Type B pancreatic cell (in vitro differentiated cells): Measurements from ENCODE around the gene TXNRD2. TPM values are rescaled to one million over a fixed set of nuclear protein-coding genes. Genes with fewer than 3 reads are reported as not detected.

Experiments used
- DNase-seq: peaks from one replicate; pipeline ENCODE4 v3.0.0; 2021; ENCODE audit warnings: mixed read lengths; ENCODE audit not compliant: unreplicated experiment; ENCODE audit errors: extremely low spot score
- H3K27ac Mint-ChIP-seq: 2 replicates; pipeline ENCODE4 v1.8.0; 2021; ENCODE audit warnings: mild to moderate bottlenecking, mixed read lengths
- H3K27me3 Mint-ChIP-seq: 2 replicates; pipeline ENCODE4 v1.8.0; 2021; ENCODE audit warnings: mixed read lengths
- H3K36me3 Mint-ChIP-seq: 2 replicates; pipeline ENCODE4 v1.8.0; 2021; ENCODE audit warnings: mixed read lengths
- H3K4me1 Mint-ChIP-seq: one replicate; pipeline ENCODE4 v1.8.0; 2021; ENCODE audit warnings: mixed read lengths; ENCODE audit not compliant: unreplicated experiment
- H3K4me3 Mint-ChIP-seq: 2 replicates; pipeline ENCODE4 v1.8.0; 2021; ENCODE audit warnings: mild to moderate bottlenecking, mixed read lengths
- H3K9me3 Mint-ChIP-seq: 2 replicates; pipeline ENCODE4 v1.8.0; 2021; ENCODE audit warnings: mixed read lengths
- CTCF ChIP-seq: fragments of 200-600 bp; sonication (generic); conservative IDR thresholded peaks from 2 replicates; pipeline ENCODE4 v1.5.0; 2021; ENCODE audit warnings: antibody characterized with exemption, mild to moderate bottlenecking
- total RNA-seq: library from RNA; stranded (reverse); gene quantifications from 2 replicates; pipeline ENCODE4 v1.2.1, GENCODE V29; 2021; ENCODE audit warnings: low replicate concordance

Gene TXNRD2
- total RNA-seq, 1 donor from 2014 or later: 25.1 TPM

DNA sequence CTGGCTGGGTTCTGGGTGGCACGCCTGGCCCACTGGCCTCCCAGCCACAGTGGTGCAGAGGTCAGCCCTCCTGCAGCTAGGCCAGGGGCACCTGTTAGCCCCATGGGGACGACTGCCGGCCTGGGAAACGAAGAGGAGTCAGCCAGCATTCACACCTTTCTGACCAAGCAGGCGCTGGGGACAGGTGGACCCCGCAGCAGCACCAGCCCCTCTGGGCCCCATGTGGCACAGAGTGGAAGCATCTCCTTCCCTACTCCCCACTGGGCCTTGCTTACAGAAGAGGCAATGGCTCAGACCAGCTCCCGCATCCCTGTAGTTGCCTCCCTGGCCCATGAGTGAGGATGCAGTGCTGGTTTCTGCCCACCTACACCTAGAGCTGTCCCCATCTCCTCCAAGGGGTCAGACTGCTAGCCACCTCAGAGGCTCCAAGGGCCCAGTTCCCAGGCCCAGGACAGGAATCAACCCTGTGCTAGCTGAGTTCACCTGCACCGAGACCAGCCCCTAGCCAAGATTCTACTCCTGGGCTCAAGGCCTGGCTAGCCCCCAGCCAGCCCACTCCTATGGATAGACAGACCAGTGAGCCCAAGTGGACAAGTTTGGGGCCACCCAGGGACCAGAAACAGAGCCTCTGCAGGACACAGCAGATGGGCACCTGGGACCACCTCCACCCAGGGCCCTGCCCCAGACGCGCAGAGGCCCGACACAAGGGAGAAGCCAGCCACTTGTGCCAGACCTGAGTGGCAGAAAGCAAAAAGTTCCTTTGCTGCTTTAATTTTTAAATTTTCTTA is 27.7 kb upstream of the TXNRD2 start:
- Mint-ChIP-seq H3K9me3 (no peaks in the 10 kb centered on the region), H3K4me1 (peaks cover 12% of the 10 kb centered on the region), H3K36me3 (peaks cover 5% of the 10 kb centered on the region), H3K4me3 (no peak overlapping the region), H3K27me3 (no peaks in the 10 kb centered on the region), H3K27ac (no peak overlapping the region)
- no peak for DNase-seq
- TF ChIP-seq CTCF: no peak

DNA sequence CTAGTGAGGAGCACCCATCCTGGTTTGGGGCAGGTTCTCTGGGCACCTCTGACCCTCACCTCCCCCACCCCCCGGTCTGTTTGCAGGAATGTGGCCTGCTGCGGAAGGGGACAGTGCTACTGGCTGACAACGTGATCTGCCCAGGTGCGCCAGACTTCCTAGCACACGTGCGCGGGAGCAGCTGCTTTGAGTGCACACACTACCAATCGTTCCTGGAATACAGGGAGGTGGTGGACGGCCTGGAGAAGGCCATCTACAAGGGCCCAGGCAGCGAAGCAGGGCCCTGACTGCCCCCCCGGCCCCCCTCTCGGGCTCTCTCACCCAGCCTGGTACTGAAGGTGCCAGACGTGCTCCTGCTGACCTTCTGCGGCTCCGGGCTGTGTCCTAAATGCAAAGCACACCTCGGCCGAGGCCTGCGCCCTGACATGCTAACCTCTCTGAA is 26.9 kb upstream of the TXNRD2 start:
- no peak overlapping the region for H3K4me3 Mint-ChIP-seq
- no peak overlapping the region for H3K27ac Mint-ChIP-seq
- H3K4me1 Mint-ChIP-seq: peaks cover 12% of the 10 kb centered on the region
- no peak for TF ChIP-seq CTCF
- H3K27me3 Mint-ChIP-seq: no peaks in the 10 kb centered on the region
- DNase-seq: no peak
- peaks cover 5% of the 10 kb centered on the region for H3K36me3 Mint-ChIP-seq
- no peaks in the 10 kb centered on the region for H3K9me3 Mint-ChIP-seq

GRCh38 chr22:19967850-19968449 is 26.3 kb upstream of the TXNRD2 start:
- Mint-ChIP-seq H3K4me1 (peaks cover 12% of the 10 kb centered on the region), H3K27ac (peak overlapping the region; percentile 75)
- DNase-seq: no peak

DNA sequence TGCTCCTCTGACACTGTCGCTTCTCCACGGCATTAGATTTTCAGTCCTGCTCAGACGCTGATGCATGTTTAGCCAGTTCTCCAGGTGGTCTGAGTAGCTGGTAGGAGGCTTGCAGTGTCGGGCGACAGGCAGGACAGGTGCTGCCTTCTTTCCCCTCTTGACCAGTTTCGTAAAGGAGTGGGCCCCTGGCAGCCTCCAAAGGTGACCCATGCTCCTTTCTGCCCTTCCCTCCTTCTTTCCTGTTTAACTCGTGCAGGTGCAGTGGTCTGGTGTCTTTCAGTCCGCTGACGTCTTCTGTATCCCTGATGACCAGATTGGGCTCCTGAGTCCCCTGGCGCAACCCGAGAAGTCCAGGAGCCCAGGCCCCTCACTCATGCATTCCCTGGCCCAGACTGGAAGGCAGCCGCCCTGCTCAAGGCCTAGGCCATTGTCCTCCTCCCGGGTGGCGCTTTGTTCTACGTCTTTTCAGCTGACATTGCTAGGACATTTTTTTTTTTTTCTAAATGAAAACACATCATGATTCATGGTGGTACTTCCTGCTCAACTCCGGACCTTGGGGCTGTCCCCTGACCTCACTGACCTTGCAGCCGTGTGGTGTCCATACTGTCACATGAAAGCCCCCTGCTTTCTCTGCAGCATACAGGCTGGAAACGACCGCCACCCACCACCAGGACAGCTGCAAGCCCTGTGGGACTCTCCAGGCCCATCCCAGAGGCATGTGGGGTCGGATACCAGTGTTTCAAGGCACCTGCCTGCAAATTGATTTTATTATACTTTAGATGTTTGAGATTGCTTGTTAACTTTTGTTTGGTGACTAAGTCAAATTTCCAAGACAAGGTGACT is 25.5 kb upstream of the TXNRD2 start:
- H3K27me3 Mint-ChIP-seq: no peaks in the 10 kb centered on the region
- peaks cover 12% of the 10 kb centered on the region for H3K4me1 Mint-ChIP-seq
- H3K27ac Mint-ChIP-seq: peak overlapping the region; percentile 75
- H3K4me3 Mint-ChIP-seq: peak overlapping the region; percentile 59
- no peak for DNase-seq
- TF ChIP-seq CTCF: no peak
- H3K36me3 Mint-ChIP-seq: peaks cover 5% of the 10 kb centered on the region
- no peaks in the 10 kb centered on the region for H3K9me3 Mint-ChIP-seq

More at GRCh38 chr22:19967850-19968449, 26.3 kb upstream of the TXNRD2 start:
- H3K36me3 Mint-ChIP-seq: peaks cover 5% of the 10 kb centered on the region
- no peak overlapping the region for H3K4me3 Mint-ChIP-seq
- TF ChIP-seq CTCF: no peak
- H3K9me3 Mint-ChIP-seq: no peaks in the 10 kb centered on the region
- no peaks in the 10 kb centered on the region for H3K27me3 Mint-ChIP-seq

DNA sequence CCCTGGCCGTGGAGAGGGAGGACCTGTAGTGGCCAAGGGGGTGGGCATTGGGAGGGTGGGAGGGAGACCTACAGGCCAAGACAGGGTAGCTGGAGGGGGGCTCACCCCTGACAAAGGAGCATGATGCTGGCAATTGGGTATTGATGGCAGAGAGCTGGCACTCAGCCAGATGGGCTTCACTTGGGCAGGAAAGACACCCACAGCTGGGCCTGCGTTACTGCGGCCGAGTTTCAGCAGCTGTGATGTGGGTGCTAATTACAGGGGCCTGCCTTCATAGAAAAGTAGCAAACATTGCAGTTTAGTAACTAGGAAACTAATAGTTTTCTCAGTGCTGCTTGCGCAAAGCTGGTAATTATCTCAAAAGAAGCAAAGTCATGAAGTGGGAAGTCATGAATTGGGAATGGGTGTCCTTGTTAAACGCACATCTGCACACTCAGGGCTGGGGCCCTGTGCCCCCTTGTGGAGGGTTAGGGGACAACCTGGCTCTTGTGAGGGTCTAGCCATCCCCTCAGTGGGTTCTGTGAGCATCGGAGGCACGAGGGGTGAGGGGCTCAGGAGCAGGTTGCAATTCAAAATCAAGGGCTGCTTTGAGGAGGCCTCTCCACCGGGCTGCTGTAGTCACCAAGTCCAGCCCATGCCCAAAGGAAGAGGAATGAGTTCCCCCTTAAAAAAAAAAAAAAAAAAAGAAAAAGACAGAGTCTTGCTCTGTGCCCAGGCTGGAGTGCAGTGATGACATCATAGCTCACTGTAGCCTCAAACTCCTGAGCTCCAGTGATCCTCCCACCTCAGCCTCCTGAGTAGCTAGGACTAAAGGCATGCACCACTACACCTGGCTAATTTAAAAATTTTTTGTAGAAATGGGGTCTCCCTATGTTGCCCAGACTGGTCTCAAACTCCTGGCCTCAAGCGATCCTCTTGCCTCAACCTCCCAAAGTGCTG is 24.4 kb upstream of the TXNRD2 start:
- Mint-ChIP-seq H3K9me3 (no peaks in the 10 kb centered on the region), H3K27ac (peak overlapping the region; percentile 70), H3K4me3 (no peak overlapping the region), H3K27me3 (no peaks in the 10 kb centered on the region), H3K4me1 (peaks cover 12% of the 10 kb centered on the region), H3K36me3 (peaks cover 5% of the 10 kb centered on the region)
- TF ChIP-seq CTCF: peak; percentile 73
- no peak for DNase-seq
